Measurements from ENCODE around the gene DPP6.

GRCh38 chr7:154916381-154916780 is 864.2 kb downstream of the DPP6 start:
- TF ChIP-seq CTCF (IDR thresholded peaks at IDR 0.05): no peak
- TF ChIP-seq EP300 (IDR thresholded peaks at IDR 0.05; ENCODE audit: low read depth): no peak
- TF ChIP-seq POLR2A (IDR thresholded peaks at IDR 0.05): no peak
- TF ChIP-seq POLR2AphosphoS5 (IDR thresholded peaks at IDR 0.05): no peak

All from transverse colon (tissue), 4 donors.